ENCODE data around the gene PAM. TPM values are rescaled to one million over a fixed set of nuclear protein-coding genes. Genes with fewer than 3 reads are reported as not detected.

The PAM gene
- total and polyA plus RNA-seq, 4 donors, result 8.2 to 27.5 (median 13.7) TPM

- DNase-seq (ENCODE audit: low spot score), result no peak
- 98% methylated on average over 2 of the region's 2 CpGs for WGBS
- no peaks in the 10 kb centered on the region for H3K9me3 ChIP-seq (ENCODE audit: control insufficient read depth in 4 of 4, low read length in 3 of 4)
- H3K27me3 ChIP-seq (ENCODE audit: control insufficient read depth in 4 of 4, insufficient read depth in 4 of 4, low read length in 3 of 4), result no peaks in the 10 kb centered on the region
- H3K27ac ChIP-seq (ENCODE audit: low read depth in 1 of 2, low read length in 2 of 2), result no peak overlapping the region
- H3K4me3 ChIP-seq (ENCODE audit: low read depth in 1 of 3, low read length in 3 of 3), result no peak overlapping the region
- H3K4me1 ChIP-seq (ENCODE audit: control insufficient read depth in 4 of 4, insufficient read depth in 4 of 4, low read length in 3 of 4), result peaks cover 0 to 1% (median 0%) of the 10 kb centered on the region in 4 donors
- H3K36me3 ChIP-seq (ENCODE audit: control insufficient read depth in 4 of 4, insufficient read depth in 3 of 4, low read depth in 1 of 4, low read length in 3 of 4), result peaks cover 0 to under 1% (median 0%) of the 10 kb centered on the region in 4 donors
- no peak overlapping the region for H3K9ac ChIP-seq (ENCODE audit: low read depth in 1 of 2, low read length in 2 of 2)
- TF ChIP-seq SP1 (IDR thresholded peaks at IDR 0.05) (no peak), ZBTB33 (IDR thresholded peaks at IDR 0.05) (no peak), MAX (IDR thresholded peaks at IDR 0.05) (no peak), RAD21 (IDR thresholded peaks at IDR 0.05) (no peak), YY1 (IDR thresholded peaks at IDR 0.05) (no peak), CTCF (IDR thresholded peaks at IDR 0.05; ENCODE audit: low read depth, low read length, missing input control) (no peak), FOXA2 (IDR thresholded peaks at IDR 0.05) (no peak), GABPA (IDR thresholded peaks at IDR 0.05 in 1 of 2, conservative IDR thresholded peaks at IDR 0.05 in 1 of 2) (no peak)
These were observed 201.5 kb downstream of the PAM start for GRCh38 chr5:102956599-102956998.

GRCh38 chr5:102957141-102957540, 202.0 kb downstream of the PAM start:
- Histone ChIP-seq H3K9ac (ENCODE audit: low read depth in 1 of 2, low read length in 2 of 2) (no peak overlapping the region), H3K9me3 (ENCODE audit: control insufficient read depth in 4 of 4, low read length in 3 of 4) (no peaks in the 10 kb centered on the region), H3K36me3 (ENCODE audit: control insufficient read depth in 4 of 4, insufficient read depth in 3 of 4, low read depth in 1 of 4, low read length in 3 of 4) (no peaks in the 10 kb centered on the region), H3K4me3 (ENCODE audit: low read depth in 1 of 3, low read length in 3 of 3) (no peak overlapping the region), H3K27ac (ENCODE audit: low read depth in 1 of 2, low read length in 2 of 2) (no peak overlapping the region), H3K27me3 (ENCODE audit: control insufficient read depth in 4 of 4, insufficient read depth in 4 of 4, low read length in 3 of 4) (no peaks in the 10 kb centered on the region), H3K4me1 (ENCODE audit: control insufficient read depth in 4 of 4, insufficient read depth in 4 of 4, low read length in 3 of 4) (peaks cover 0 to 1% (median 0%) of the 10 kb centered on the region in 4 donors)
- TF ChIP-seq FOXA1 (IDR thresholded peaks at IDR 0.05) (no peak), GABPA (IDR thresholded peaks at IDR 0.05 in 1 of 2, conservative IDR thresholded peaks at IDR 0.05 in 1 of 2) (no peak), FOXA2 (IDR thresholded peaks at IDR 0.05) (no peak), HNF4G (IDR thresholded peaks at IDR 0.05) (no peak), HNF4A (conservative IDR thresholded peaks at IDR 0.05) (no peak), JUND (IDR thresholded peaks at IDR 0.05) (no peak), CTCF (IDR thresholded peaks at IDR 0.05; ENCODE audit: low read depth, low read length, missing input control) (no peak), EGR1 (IDR thresholded peaks at IDR 0.05; ENCODE audit: low read depth in 2 of 2) (no peak), MAX (IDR thresholded peaks at IDR 0.05) (no peak), RXRA (IDR thresholded peaks at IDR 0.05) (no peak), REST (IDR thresholded peaks at IDR 0.05) (no peak), SP1 (IDR thresholded peaks at IDR 0.05) (no peak), YY1 (IDR thresholded peaks at IDR 0.05) (no peak), ZBTB33 (IDR thresholded peaks at IDR 0.05) (no peak), NR2F2 (IDR thresholded peaks at IDR 0.05) (no peak), TAF1 (conservative IDR thresholded peaks at IDR 0.05) (no peak), ATF3 (IDR thresholded peaks at IDR 0.05) (no peak), RAD21 (IDR thresholded peaks at IDR 0.05) (no peak)
- 94% methylated on average over 3 of the region's 3 CpGs for WGBS
- DNase-seq (ENCODE audit: low spot score), result no peak
